PFSK-1 (cell line): ENCODE results near the gene TIMM13.

Experiments
- FOXP2 ChIP-seq: optimal IDR thresholded peaks from 2 replicates; pipeline ENCODE3; 2011; ENCODE audit warnings: borderline replicate concordance, control low read depth, inconsistent platforms; ENCODE audit not compliant: insufficient read depth; ENCODE audit errors: extremely low read length, extremely low read depth
- POLR2AphosphoS5 ChIP-seq: IDR thresholded peaks from 2 replicates; pipeline ENCODE4 v1.6.1; 2012; ENCODE audit warnings: low read depth, mild to moderate bottlenecking, control low read depth, low read length, moderate library complexity
- SIN3A ChIP-seq: IDR thresholded peaks from 2 replicates; pipeline ENCODE4 v1.6.1; 2012; ENCODE audit warnings: mild to moderate bottlenecking, low read length, moderate library complexity, borderline replicate concordance; ENCODE audit not compliant: insufficient read depth
- TAF1 ChIP-seq: IDR thresholded peaks from 2 replicates; pipeline ENCODE4 v1.6.1; 2012; ENCODE audit warnings: low read length, control low read depth, borderline replicate concordance; ENCODE audit not compliant: insufficient read depth
- TF ChIP-seq, protein P1 (sequence below), 2 experiments: IDR thresholded peaks; 2 replicates each; pipeline versions ENCODE4 v1.6.1 to v1.8.0; 2011 to 2012; ENCODE audit warnings: low read depth in 2 of 2, low read length in 2 of 2, control low read depth in 1 of 2, inconsistent platforms in 1 of 2, mild to moderate bottlenecking in 1 of 2, moderate library complexity in 1 of 2; ENCODE audit not compliant: insufficient read depth in 1 of 2

The TIMM13 gene

DNA sequence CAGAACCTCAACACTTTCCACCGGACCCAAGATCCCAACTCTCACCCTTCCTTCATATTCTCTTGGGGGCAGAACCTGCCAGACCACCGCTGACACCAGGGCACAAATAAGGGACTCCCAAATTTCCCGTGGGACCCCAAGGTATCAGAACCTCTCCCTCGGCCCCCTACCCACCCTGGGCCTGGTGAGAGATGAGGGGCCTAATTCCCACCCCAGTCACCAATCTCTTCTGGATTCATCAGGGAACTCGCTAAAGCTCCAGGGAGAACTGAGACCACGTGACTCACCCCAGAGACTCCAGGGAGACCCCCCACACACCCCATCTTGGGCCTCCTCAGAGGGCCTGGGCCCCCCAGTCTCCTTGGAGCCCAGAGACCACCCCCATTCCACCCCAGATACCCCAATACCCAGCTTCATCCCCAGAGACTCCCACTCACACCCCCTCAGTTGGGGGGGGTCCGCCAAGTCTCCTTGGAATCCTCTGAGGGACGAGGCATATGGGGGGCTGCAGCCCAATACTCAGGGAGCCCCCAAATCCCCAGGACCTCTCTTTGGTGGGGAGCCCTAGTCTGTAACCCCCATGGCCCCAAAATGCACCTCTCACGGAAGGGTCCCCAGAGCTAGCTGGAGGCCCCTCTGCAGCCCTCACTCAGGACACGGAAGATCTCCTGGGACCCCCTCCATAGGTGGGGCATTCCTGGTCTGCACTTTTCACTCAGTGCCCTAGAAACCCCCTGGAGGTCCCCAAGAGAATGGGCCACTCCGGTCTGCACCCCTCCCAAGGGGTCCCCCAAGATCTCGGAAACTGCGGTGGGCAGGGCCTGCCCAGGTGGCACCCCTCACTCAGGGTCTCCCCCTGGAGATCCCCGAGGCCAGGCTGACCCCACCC lies 27.8 kb upstream of the TIMM13 start:
- no peak for TF ChIP-seq FOXP2
- TF ChIP-seq SIN3A = no peak
- no peak for TF ChIP-seq POLR2AphosphoS5
- TF ChIP-seq, protein P1, sequence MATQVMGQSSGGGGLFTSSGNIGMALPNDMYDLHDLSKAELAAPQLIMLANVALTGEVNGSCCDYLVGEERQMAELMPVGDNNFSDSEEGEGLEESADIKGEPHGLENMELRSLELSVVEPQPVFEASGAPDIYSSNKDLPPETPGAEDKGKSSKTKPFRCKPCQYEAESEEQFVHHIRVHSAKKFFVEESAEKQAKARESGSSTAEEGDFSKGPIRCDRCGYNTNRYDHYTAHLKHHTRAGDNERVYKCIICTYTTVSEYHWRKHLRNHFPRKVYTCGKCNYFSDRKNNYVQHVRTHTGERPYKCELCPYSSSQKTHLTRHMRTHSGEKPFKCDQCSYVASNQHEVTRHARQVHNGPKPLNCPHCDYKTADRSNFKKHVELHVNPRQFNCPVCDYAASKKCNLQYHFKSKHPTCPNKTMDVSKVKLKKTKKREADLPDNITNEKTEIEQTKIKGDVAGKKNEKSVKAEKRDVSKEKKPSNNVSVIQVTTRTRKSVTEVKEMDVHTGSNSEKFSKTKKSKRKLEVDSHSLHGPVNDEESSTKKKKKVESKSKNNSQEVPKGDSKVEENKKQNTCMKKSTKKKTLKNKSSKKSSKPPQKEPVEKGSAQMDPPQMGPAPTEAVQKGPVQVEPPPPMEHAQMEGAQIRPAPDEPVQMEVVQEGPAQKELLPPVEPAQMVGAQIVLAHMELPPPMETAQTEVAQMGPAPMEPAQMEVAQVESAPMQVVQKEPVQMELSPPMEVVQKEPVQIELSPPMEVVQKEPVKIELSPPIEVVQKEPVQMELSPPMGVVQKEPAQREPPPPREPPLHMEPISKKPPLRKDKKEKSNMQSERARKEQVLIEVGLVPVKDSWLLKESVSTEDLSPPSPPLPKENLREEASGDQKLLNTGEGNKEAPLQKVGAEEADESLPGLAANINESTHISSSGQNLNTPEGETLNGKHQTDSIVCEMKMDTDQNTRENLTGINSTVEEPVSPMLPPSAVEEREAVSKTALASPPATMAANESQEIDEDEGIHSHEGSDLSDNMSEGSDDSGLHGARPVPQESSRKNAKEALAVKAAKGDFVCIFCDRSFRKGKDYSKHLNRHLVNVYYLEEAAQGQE (IDR thresholded peaks at IDR 0.05; ENCODE audit: insufficient read depth in 1 of 2, low read depth in 2 of 2, low read length in 2 of 2) = no peak
- no peak for TF ChIP-seq TAF1

DNA sequence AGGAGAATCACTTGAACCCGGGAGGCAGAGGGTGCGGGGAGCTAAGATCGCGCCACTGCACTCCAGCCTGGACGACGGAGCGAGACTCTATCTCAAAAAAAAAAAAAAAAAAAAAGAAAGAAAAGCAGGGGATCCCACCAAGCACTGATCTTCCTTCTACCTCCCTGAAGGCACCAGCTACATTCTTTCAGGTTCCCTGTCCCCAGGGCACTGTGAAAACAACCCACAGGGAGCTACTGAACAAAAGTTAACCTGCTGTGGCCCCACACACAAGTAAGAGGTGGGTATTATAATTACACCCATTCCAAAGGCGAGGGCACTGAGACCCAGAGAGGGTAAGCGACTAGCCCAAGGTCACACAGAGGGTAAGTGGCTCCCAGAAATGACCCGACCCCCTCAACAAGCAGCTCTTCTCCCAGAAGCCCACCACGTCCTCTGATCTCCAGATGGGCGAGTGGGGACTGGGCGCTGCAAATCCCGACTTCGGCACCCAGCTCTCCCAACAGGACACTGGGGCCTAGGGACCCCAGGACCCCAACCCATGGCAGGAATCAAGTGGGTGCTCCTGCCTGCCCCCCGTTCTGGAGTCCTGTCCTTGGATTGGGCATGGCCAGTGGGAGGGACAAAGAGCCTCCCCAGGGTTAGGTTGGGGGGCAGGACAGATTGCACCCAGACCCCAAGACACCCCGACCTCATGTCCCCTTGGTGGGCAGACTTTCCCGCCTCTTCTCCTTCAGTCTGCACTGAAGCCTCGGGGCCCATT lies 27.0 kb upstream of the TIMM13 start:
- TF ChIP-seq, protein P1 (IDR thresholded peaks at IDR 0.05; ENCODE audit: insufficient read depth in 1 of 2, low read depth in 2 of 2, low read length in 2 of 2) = no peak
- no peak for TF ChIP-seq SIN3A

DNA sequence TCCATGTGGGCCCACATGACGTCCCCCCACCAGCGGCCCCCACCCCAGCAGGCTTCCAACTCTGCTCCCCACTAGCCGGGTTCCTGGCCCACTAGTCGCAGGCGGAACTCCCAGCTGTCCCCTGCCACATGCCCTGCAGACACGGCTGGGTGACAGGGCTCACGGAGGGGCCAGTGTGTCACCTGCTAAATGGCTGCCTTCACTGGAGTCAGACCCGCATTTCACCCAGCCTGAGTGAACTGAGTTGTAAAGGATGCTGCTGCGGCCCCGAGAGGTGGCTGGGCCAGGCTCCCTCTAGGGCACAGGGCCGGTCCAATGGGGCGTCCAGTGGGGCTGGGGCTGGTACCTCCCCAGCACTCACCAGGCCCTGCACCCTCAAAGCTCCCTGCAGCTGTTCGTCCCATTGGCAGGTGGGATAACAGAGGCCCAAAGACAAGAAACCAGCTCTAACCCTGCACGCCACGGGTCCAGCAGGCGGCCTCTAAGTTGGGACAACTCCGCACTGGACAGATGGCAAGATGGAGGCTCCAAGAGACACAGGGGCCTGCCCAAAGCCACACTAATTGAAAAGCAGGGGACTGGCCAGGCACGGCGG lies 26.1 kb upstream of the TIMM13 start:
- TF ChIP-seq SIN3A = no peak
- no peak for TF ChIP-seq POLR2AphosphoS5
- TF ChIP-seq FOXP2 = no peak
- TF ChIP-seq TAF1 = no peak
- TF ChIP-seq, protein P1 (IDR thresholded peaks at IDR 0.05; ENCODE audit: insufficient read depth in 1 of 2, low read depth in 2 of 2, low read length in 2 of 2) = no peak

DNA sequence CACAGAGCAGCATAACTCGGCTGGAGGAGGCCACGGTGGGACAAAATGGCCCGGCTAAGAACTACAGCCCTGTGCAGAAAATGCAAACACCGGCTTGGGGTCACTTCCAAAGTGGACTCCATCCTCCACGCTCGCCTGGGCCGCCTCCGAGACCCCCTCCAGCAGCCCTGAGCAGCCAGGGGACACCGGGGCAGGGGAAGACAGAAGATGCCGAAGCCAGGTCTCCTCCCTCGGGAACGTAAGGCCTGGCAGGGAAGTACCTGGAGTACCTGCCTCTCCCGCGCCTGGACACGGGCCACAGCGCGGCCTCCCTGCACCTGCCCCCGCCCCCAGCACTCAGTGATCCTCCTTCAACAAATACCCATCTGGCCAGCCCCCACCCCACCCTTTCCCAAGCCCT lies 24.4 kb upstream of the TIMM13 start:
- TF ChIP-seq POLR2AphosphoS5 (no peak), SIN3A (no peak), TAF1 (no peak), FOXP2 (no peak)
- TF ChIP-seq, protein P1 (IDR thresholded peaks at IDR 0.05; ENCODE audit: insufficient read depth in 1 of 2, low read depth in 2 of 2, low read length in 2 of 2) = no peak
